Heart left ventricle (tissue), 13 donors: Measurements from ENCODE around the gene MYH13.

Experiments
- CTCF ChIP-seq, 12 donors: fragments of 200-600 bp; sonication (generic) in 4 of 12; IDR thresholded peaks; one replicate each; pipeline versions ENCODE4 v1.5.0 to v1.8.0; 2018 to 2022; ENCODE audit warnings: antibody characterized with exemption in 12 of 12, mild to moderate bottlenecking in 5 of 12
- POLR2A ChIP-seq, 2 donors: fragments of 450-650 bp; IDR thresholded peaks; one replicate each; pipeline ENCODE4 v1.6.1; 2017; ENCODE audit warnings: antibody characterized with exemption in 2 of 2, mild to moderate bottlenecking in 2 of 2, moderate library complexity in 2 of 2
- donor health status: ischemic (EF 13 %, LVEDD 7.1; RV severe dilation, severe dysfunction).
- donor health status: DM: no; HTN: yes; CAD: no.
- donor health status: DM: no; HTN: no; CAD: no.
- donor health status: ischemic (EF 25% LVEDD 6.9; RV normal size, moderate dysfunction).
- donor health status: ischemic (EF 25% LVEDD 5.7; RV mildly dilated, moderate dysfunction).
- donor health status: ischemic (EF 35%, LVEDD 5.7; RV mildly dilated, moderate dysfunction).
- donor health status: nonischemic (EF 11% LVEDD 7.7; RV severe dilation, severe dysfunction).
- donor health status: DM: yes; HTN: yes; CAD: no.
- donor health status: PGD.
- donor health status: ischemic (EF 29% LVEDD 5.4; RV normal size, mild dysfunction).
- donor health status: nonischemic (EF 23%, LVEDD 6.1; RV moderate dilation, normal function).

GRCh38 chr17:10396524-10397163 is 23.8 kb upstream of the MYH13 start:
- TF ChIP-seq CTCF (IDR thresholded peaks at IDR 0.05) = no peak
- TF ChIP-seq POLR2A (IDR thresholded peaks at IDR 0.05) = no peak
